Mucosa of descending colon (tissue), 3 donors: ENCODE results near the gene PARP3. TPM values are rescaled to one million over a fixed set of nuclear protein-coding genes. Genes with fewer than 3 reads are reported as not detected.
A peak's percentile ranks its signal among the peaks of the same experiment; 100 is the strongest.

Experiments used
- ATAC-seq: fragments of 200-7000 bp; cut with Tn5 transposase; one replicate; pipeline ENCODE4 v1.9.1; 2020; ENCODE audit warnings: mild to moderate bottlenecking, moderate library complexity
- DNase-seq, 3 donors: peaks; one replicate each; pipeline ENCODE4 v3.0.0-alpha.2; 2020
- H3K36me3 ChIP-seq: fragments of 200-600 bp; one replicate; pipeline ENCODE4 v1.8.0; 2021; ENCODE audit warnings: low read depth, mild to moderate bottlenecking
- H3K4me1 ChIP-seq: fragments of 200-600 bp; one replicate; pipeline ENCODE4 v1.8.0; 2021; ENCODE audit warnings: low read depth, mild to moderate bottlenecking
- H3K4me3 ChIP-seq: fragments of 200-600 bp; one replicate; pipeline ENCODE4 v1.8.0; 2021; ENCODE audit warnings: mild to moderate bottlenecking
- H3K9me3 ChIP-seq: fragments of 200-600 bp; one replicate; pipeline ENCODE4 v1.8.0; 2021; ENCODE audit warnings: mild to moderate bottlenecking
- intact Hi-C, 2 donors: fragments of 100-400 bp; cut with DNase I in 1 of 2; cut with micrococcal nuclease in 1 of 2; formaldehyde crosslinking; loops; one replicate each; pipeline versions ENCODE4 v1.11.0 to v1.11.1; 2022; cut with DNase I, micrococcal nuclease
- total RNA-seq, 3 donors: library from RNA; stranded (reverse); fragmentation: NEBNext Ultra II Directional in 2 of 3; extraction: Animal tissue kit (Norgen Biotek cat#: 25700) in 2 of 3; gene quantifications; one replicate each; pipeline versions ENCODE4 v1.2.1 to v1.2.4, GENCODE V29; 2021 to 2023
- TF ChIP-seq, protein P1 (sequence below): fragments of 200-600 bp; IDR thresholded peaks from one replicate; pipeline ENCODE4 v1.8.0; 2022; ENCODE audit warnings: antibody characterized with exemption, mild to moderate bottlenecking
- donor health status: DM: no; HTN: no; CAD: no; lungs with moderate emphysema.
- donor health status: DM: no; HTN: no; CAD: no.
- donor health status: DM: no; HTN: yes; CAD: no.

The PARP3 gene
- total RNA-seq, 3 donors from 2014 or later: 27.0 to 34.0 (median 29.2) TPM

DNA sequence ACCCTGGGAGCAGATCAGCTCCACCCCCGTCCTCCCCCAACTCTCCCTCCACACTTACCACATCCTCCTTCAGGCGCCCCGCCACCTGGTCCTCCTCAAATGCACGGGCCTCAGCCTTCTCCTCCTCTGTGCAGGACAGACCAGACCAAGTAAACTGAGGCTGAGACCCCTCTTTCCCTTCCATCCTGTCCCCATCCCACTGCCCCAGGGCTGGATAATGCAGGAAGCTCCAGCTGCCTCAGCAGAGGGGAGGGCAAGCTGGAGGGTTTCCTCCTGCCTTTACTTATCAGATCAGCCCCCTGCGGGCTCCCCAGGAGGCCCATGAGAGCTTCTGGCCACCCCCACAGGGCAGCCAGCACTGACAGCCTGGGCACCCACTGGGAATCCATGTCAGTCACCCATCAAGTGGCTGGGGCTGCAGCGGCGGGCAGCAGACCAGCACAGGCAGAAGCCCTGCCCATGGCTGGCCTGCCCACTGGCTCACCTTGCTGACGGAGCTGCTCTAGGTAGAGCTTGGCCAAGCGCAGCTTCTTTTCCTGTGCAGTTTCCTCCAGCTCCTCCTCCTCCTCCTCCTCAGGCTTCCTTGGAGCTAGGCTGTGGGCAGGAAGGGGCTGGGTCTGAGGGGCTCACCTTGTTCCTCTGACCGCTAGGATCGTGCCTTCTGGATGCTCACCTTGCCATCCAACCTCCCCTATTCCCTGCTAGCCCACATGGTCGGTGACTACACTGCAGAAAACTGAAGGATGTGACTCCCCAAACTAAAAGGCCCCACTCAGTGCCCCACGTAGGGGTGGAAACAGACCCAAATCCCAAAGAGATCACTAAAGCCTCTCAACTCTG lies 4.3 kb upstream of the PARP3 start:
- TF ChIP-seq, protein P1, sequence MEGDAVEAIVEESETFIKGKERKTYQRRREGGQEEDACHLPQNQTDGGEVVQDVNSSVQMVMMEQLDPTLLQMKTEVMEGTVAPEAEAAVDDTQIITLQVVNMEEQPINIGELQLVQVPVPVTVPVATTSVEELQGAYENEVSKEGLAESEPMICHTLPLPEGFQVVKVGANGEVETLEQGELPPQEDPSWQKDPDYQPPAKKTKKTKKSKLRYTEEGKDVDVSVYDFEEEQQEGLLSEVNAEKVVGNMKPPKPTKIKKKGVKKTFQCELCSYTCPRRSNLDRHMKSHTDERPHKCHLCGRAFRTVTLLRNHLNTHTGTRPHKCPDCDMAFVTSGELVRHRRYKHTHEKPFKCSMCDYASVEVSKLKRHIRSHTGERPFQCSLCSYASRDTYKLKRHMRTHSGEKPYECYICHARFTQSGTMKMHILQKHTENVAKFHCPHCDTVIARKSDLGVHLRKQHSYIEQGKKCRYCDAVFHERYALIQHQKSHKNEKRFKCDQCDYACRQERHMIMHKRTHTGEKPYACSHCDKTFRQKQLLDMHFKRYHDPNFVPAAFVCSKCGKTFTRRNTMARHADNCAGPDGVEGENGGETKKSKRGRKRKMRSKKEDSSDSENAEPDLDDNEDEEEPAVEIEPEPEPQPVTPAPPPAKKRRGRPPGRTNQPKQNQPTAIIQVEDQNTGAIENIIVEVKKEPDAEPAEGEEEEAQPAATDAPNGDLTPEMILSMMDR: no peak
- intact Hi-C loops: no loop called here
- ATAC-seq: no peak
- Histone ChIP-seq H3K36me3 (peaks cover 9% of the 10 kb centered on the region), H3K9me3 (no peaks in the 10 kb centered on the region), H3K4me1 (peaks cover 17% of the 10 kb centered on the region), H3K4me3 (no peak overlapping the region)
- DNase-seq: no peak

DNA sequence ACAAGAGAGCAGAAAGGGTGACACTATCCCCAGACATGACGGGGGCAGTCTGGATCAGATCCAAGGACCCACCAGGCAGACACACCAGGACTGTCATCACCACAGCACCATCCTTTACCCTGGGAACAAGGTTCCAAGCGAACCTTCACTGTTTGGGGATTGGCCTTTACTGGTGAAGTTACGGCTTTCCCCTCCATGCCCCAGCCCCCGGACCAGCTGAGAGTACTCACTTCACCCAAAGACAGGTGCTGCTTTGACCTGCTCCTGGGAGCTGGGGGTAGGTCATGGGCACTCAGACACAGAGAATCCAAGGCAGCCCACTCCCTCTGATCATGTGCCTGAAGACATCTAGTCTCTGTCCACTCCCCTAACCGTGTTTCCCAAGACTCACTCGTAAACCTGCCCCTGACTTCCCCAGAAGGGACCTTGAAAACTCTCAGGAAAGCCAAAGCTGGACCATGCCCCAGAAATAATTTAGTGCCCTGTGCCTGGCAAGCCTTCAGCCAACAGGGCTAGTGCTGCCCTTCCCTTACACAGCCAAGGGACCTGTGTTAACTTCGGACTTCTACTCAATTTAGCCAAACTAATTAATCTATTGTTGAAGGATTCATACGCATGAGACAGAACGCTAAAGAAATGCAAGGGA lies 3.3 kb upstream of the PARP3 start:
- H3K4me3 ChIP-seq: no peak overlapping the region
- no peak for DNase-seq
- H3K36me3 ChIP-seq: peaks cover 9% of the 10 kb centered on the region
- ATAC-seq: no peak
- H3K9me3 ChIP-seq: no peaks in the 10 kb centered on the region
- H3K4me1 ChIP-seq: peaks cover 22% of the 10 kb centered on the region
- intact Hi-C loops: no loop called here
- TF ChIP-seq, protein P1: no peak

- ATAC-seq (no peak), DNase-seq (no peak)
- H3K4me3 ChIP-seq: no peak overlapping the region
- peaks cover 22% of the 10 kb centered on the region for H3K4me1 ChIP-seq
- peaks cover 9% of the 10 kb centered on the region for H3K36me3 ChIP-seq
- intact Hi-C loops: no loop called here
- TF ChIP-seq, protein P1: no peak
- H3K9me3 ChIP-seq: no peaks in the 10 kb centered on the region
Measured at GRCh38 chr3:51940648-51941462, 1.3 kb upstream of the PARP3 start.

GRCh38 chr3:51941463-51941797 lies 733 bp upstream of the PARP3 start:
- TF ChIP-seq, protein P1: no peak
- no peak for ATAC-seq
- Histone ChIP-seq H3K9me3 (no peaks in the 10 kb centered on the region), H3K4me1 (peaks cover 22% of the 10 kb centered on the region), H3K4me3 (peak overlapping the region; percentile 72), H3K36me3 (peaks cover 9% of the 10 kb centered on the region)
- no peak for DNase-seq
- intact Hi-C loops: no loop called here

DNA sequence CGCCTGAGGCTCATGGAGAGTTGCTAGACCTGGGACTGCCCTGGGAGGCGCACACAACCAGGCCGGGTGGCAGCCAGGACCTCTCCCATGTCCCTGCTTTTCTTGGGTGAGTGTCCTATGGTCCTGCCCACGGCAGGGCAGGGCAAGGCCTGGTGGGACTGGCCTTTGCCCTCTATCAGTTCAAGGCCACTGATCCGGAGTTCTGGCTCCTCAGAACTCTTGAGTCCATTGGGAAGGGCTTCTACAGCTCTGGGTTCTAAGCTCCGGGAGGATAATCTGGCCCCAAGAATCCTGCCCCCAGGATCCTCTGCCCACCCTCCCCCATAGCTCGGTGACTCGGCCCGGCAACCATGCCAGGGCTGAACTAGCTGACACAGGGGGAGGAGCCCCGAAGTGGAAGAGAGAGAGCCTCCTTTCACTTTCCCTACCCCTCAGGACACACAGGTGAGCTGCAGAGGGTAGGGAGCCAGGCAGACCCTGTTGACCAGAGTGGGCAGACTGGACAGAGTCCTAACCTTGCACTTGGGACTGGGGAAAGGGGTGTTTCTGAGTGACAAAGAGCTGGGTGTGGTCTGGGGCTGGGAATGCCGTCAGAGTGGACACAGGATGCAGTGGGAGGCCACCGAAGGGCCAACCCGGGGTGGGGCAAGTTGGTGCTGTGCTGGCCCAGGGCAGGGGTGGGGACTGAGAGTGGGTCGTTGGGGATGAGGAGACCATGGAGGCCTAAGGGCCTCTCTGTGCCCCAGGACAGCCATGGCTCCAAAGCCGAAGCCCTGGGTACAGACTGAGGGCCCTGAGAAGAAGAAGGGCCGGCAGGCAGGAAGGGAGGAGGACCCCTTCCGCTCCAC lies 664 bp downstream of the PARP3 start:
- Histone ChIP-seq H3K4me3 (peak overlapping the region; percentile 72), H3K9me3 (no peaks in the 10 kb centered on the region), H3K4me1 (peaks cover 22% of the 10 kb centered on the region), H3K36me3 (peaks cover 5% of the 10 kb centered on the region)
- ATAC-seq: peak; percentile 63
- intact Hi-C loops: no loop called here
- TF ChIP-seq, protein P1: no peak
- peak; percentile 69 to 83 (median 80) for DNase-seq
